ENCODE data around the gene PTPRZ1. TPM values are rescaled to one million over a fixed set of nuclear protein-coding genes. Genes with fewer than 3 reads are reported as not detected.

Gene PTPRZ1
- total RNA-seq, 1 donor from 2014 or later: 2.5 TPM

- TF ChIP-seq CTCF (IDR thresholded peaks at IDR 0.05; ENCODE audit: unreplicated experiment): no peak
These were observed 173.4 kb downstream of the PTPRZ1 start for GRCh38 chr7:122046402-122046801.

DNA sequence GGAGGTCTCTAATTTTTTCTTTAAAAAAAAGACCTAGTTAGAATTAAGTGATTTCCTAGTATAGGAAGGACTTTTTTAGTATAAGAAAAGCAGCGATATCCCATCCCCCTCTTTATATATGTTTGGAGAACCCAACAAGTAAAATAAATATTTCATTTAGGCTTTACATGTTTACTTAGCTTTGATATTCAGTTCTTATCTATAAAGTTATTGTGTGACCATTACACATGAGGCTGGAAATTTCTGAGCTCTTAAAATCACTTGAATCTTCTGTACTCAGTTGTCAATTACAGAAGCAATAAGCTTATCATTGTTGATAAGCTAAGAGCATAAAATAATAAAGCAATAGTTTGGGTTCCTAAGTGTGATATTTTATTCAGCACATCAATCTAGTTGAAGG, 181.4 kb downstream of the PTPRZ1 start:
- Mint-ChIP-seq H3K27me3 (ENCODE audit: unreplicated experiment) (no peaks in the 10 kb centered on the region), H3K4me3 (ENCODE audit: unreplicated experiment) (no peak overlapping the region), H3K4me1 (ENCODE audit: unreplicated experiment) (peaks cover 4% of the 10 kb centered on the region), H3K9me3 (ENCODE audit: unreplicated experiment) (no peaks in the 10 kb centered on the region), H3K36me3 (ENCODE audit: low read depth, unreplicated experiment) (no peaks in the 10 kb centered on the region), H3K27ac (ENCODE audit: unreplicated experiment) (no peak overlapping the region)
- DNase-seq (ENCODE audit: low spot score): no peak
- TF ChIP-seq CTCF (IDR thresholded peaks at IDR 0.05; ENCODE audit: unreplicated experiment): no peak

More at GRCh38 chr7:122046402-122046801, 173.4 kb downstream of the PTPRZ1 start:
- Mint-ChIP-seq H3K27ac (ENCODE audit: unreplicated experiment) (no peak overlapping the region), H3K4me1 (ENCODE audit: unreplicated experiment) (peaks cover 38% of the 10 kb centered on the region), H3K27me3 (ENCODE audit: unreplicated experiment) (peaks cover 2% of the 10 kb centered on the region), H3K4me3 (ENCODE audit: unreplicated experiment) (no peak overlapping the region), H3K9me3 (ENCODE audit: unreplicated experiment) (no peaks in the 10 kb centered on the region), H3K36me3 (ENCODE audit: low read depth, unreplicated experiment) (no peaks in the 10 kb centered on the region)
- no peak for DNase-seq (ENCODE audit: low spot score)

- Mint-ChIP-seq H3K4me3 (ENCODE audit: unreplicated experiment) (no peak overlapping the region), H3K27me3 (ENCODE audit: unreplicated experiment) (no peaks in the 10 kb centered on the region), H3K9me3 (ENCODE audit: unreplicated experiment) (no peaks in the 10 kb centered on the region), H3K36me3 (ENCODE audit: low read depth, unreplicated experiment) (no peaks in the 10 kb centered on the region), H3K27ac (ENCODE audit: unreplicated experiment) (no peak overlapping the region), H3K4me1 (ENCODE audit: unreplicated experiment) (peaks cover 4% of the 10 kb centered on the region)
- no peak for DNase-seq (ENCODE audit: low spot score)
- no peak for TF ChIP-seq CTCF (IDR thresholded peaks at IDR 0.05; ENCODE audit: unreplicated experiment)
These were observed 182.1 kb downstream of the PTPRZ1 start for GRCh38 chr7:122055073-122055472.

DNA sequence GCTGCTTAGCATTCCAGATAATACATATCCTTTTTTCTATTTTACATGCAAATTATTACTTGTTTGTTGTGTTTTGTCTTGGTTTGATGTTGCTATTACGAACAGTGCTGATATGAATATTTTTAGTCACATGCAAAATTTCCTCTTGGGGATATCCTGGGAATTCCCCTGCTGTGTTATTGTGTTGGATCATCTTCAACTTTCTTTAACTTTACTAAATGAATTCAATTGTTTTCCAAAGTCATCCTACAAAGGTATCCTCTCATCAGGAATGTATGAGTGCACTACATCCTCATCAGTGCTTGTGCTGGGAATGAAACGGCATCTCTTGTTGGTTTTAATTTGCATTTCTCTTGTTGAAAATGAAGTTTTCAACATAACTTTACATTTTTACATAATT, 184.0 kb downstream of the PTPRZ1 start:
- TF ChIP-seq CTCF (IDR thresholded peaks at IDR 0.05; ENCODE audit: unreplicated experiment): no peak
- H3K4me1 Mint-ChIP-seq (ENCODE audit: unreplicated experiment): peaks cover 4% of the 10 kb centered on the region
- H3K4me3 Mint-ChIP-seq (ENCODE audit: unreplicated experiment): no peak overlapping the region
- no peaks in the 10 kb centered on the region for H3K27me3 Mint-ChIP-seq (ENCODE audit: unreplicated experiment)
- H3K36me3 Mint-ChIP-seq (ENCODE audit: low read depth, unreplicated experiment): no peaks in the 10 kb centered on the region
- H3K27ac Mint-ChIP-seq (ENCODE audit: unreplicated experiment): no peak overlapping the region
- no peak for DNase-seq (ENCODE audit: low spot score)
- no peaks in the 10 kb centered on the region for H3K9me3 Mint-ChIP-seq (ENCODE audit: unreplicated experiment)

- no peak overlapping the region for H3K27ac Mint-ChIP-seq (ENCODE audit: unreplicated experiment)
- no peaks in the 10 kb centered on the region for H3K36me3 Mint-ChIP-seq (ENCODE audit: low read depth, unreplicated experiment)
- peaks cover 4% of the 10 kb centered on the region for H3K4me1 Mint-ChIP-seq (ENCODE audit: unreplicated experiment)
- H3K4me3 Mint-ChIP-seq (ENCODE audit: unreplicated experiment): no peak overlapping the region
- no peak for DNase-seq (ENCODE audit: low spot score)
- H3K9me3 Mint-ChIP-seq (ENCODE audit: unreplicated experiment): no peaks in the 10 kb centered on the region
- H3K27me3 Mint-ChIP-seq (ENCODE audit: unreplicated experiment): no peaks in the 10 kb centered on the region
- TF ChIP-seq CTCF (IDR thresholded peaks at IDR 0.05; ENCODE audit: unreplicated experiment): no peak
These were observed 186.6 kb downstream of the PTPRZ1 start for GRCh38 chr7:122059542-122059941.
